ENCODE measurements around the gene PARN. TPM values are rescaled to one million over a fixed set of nuclear protein-coding genes. Genes with fewer than 3 reads are reported as not detected.

The PARN gene
- total and polyA plus RNA-seq, 2 of the 4 experiments (the other 2 are of a cell fraction), result 24.6 to 25.1 TPM

DNA sequence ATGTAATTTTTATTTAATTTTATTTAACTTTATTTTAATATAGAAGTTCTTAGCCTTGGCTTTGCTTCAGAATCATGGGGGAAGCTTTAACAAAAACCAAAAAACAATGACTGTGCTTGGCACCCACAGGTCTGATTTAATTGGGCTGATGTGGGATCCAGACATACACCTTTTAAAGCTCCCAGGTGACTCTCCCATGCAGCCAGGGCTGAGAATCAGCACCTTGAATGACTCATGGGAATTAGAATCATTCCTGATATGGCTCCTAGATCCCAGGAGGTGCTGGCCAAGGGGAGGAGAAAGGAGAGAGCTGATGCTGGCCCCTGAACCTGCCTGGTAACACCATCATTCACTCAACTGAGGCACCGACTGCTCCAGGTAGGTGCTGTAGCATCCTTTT is 240.7 kb downstream of the PARN start:
- Histone ChIP-seq H2AK5ac (ENCODE audit: low read depth, low read length) (no peak overlapping the region), H2AFZ (replicated peaks; ENCODE audit: low read length, poor library complexity) (no peak overlapping the region), H2BK20ac (ENCODE audit: low read depth, low read length) (no peak overlapping the region), H3K23ac (ENCODE audit: low read depth, low read length) (no peak overlapping the region), H3K9me3 (ENCODE audit: control insufficient read depth, insufficient read depth, low read length) (peaks cover 3% of the 10 kb centered on the region; the same call in 1 of the 2 replicates), H3K27ac (ENCODE audit: insufficient read depth, low read length) (no peak overlapping the region), H3K9me1 (ENCODE audit: insufficient read depth, low read length) (no peaks in the 10 kb centered on the region), H3K4me1 (ENCODE audit: control insufficient read depth, insufficient read depth, low read length) (no peaks in the 10 kb centered on the region), H3K4me2 (ENCODE audit: low read depth, low read length) (no peak overlapping the region), H2AK9ac (replicated peaks; ENCODE audit: low read depth, low read length, poor library complexity) (no peak overlapping the region), H3K56ac (ENCODE audit: extremely low read depth, insufficient read depth, low read length) (no peak overlapping the region), H3K27me3 (ENCODE audit: control insufficient read depth, insufficient read depth, low read length) (no peaks in the 10 kb centered on the region), H3K14ac (replicated peaks; ENCODE audit: low read depth, low read length) (no peak overlapping the region), H2BK15ac (ENCODE audit: low read depth, low read length) (no peak overlapping the region), H2BK5ac (ENCODE audit: low read depth, low read length, poor library complexity, severe bottlenecking) (no peak overlapping the region), H3K36me3 (ENCODE audit: control insufficient read depth, insufficient read depth, low read length) (no peaks in the 10 kb centered on the region), H3K4me3 (ENCODE audit: insufficient read depth, low read depth, low read length) (no peak overlapping the region), H2BK120ac (ENCODE audit: low read depth, low read length) (no peak overlapping the region), H3K79me1 (ENCODE audit: low read depth in 1 of 2, low read length in 2 of 2) (no peaks in the 10 kb centered on the region), H4K5ac (ENCODE audit: low read depth, low read length) (no peak overlapping the region), H4K8ac (ENCODE audit: low read depth in 2 of 2, low read length in 2 of 2) (no peak overlapping the region), H4K20me1 (ENCODE audit: insufficient read depth, low read length) (no peaks in the 10 kb centered on the region), H3K4ac (ENCODE audit: low read depth, low read length) (no peak overlapping the region), H4K91ac (ENCODE audit: insufficient read depth, low read depth, low read length) (no peak overlapping the region), H3K9ac (ENCODE audit: low read depth, low read length) (no peak overlapping the region), H3K18ac (ENCODE audit: low read depth, low read length) (no peak overlapping the region)
- no CpG with 5 or more reads among the region's 1 CpG for WGBS, 2 experiments (ENCODE audit: extremely low coverage in 2 of 2, insufficient read length in 1 of 2)
- in situ Hi-C loops (cut with MboI; ENCODE audit: low sequenced_read_pairs) (no loop called here), intact Hi-C loops (cut with micrococcal nuclease) (no loop called here), dilution Hi-C loops (cut with HindIII; ENCODE audit: low sequenced_read_pairs, unreplicated experiment) (no loop called here)
- BruUV-seq (replicated peaks), result no TSS peak
- ChIA-PET CTCF (no interaction called here), POLR2A (ENCODE audit: unreplicated experiment) (no interaction called here)
- DNase-seq (no peak), ATAC-seq (ENCODE audit: low read depth) (no peak)
- no peak for TF ChIP-seq RFX5 (IDR thresholded peaks at IDR 0.05; ENCODE audit: low read depth, low read length)
- TF ChIP-seq, protein P1, sequence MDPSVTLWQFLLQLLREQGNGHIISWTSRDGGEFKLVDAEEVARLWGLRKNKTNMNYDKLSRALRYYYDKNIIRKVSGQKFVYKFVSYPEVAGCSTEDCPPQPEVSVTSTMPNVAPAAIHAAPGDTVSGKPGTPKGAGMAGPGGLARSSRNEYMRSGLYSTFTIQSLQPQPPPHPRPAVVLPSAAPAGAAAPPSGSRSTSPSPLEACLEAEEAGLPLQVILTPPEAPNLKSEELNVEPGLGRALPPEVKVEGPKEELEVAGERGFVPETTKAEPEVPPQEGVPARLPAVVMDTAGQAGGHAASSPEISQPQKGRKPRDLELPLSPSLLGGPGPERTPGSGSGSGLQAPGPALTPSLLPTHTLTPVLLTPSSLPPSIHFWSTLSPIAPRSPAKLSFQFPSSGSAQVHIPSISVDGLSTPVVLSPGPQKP (IDR thresholded peaks at IDR 0.05; ENCODE audit: borderline replicate concordance, low read depth, low read length), result no peak
- no peak for TF ChIP-seq MXI1 (IDR thresholded peaks at IDR 0.05; ENCODE audit: borderline replicate concordance, low read depth, low read length)
- no peak for TF ChIP-seq FOS (IDR thresholded peaks at IDR 0.05; ENCODE audit: low read depth, low read length)
- no peak for TF ChIP-seq NFE2L2 (IDR thresholded peaks at IDR 0.05; ENCODE audit: low read depth, low read length)
- no peak for TF ChIP-seq POLR2A (IDR thresholded peaks at IDR 0.05; ENCODE audit: low read depth, low read length)
- TF ChIP-seq CHD1 (IDR thresholded peaks at IDR 0.05; ENCODE audit: low read depth, low read length), result no peak
- TF ChIP-seq SMC3 (IDR thresholded peaks at IDR 0.05; ENCODE audit: low read depth, low read length), result no peak
- no peak for TF ChIP-seq RCOR1 (IDR thresholded peaks at IDR 0.05; ENCODE audit: insufficient replicate concordance, low read length)
- no peak for TF ChIP-seq MAFK (IDR thresholded peaks at IDR 0.05; ENCODE audit: low read depth, low read length)
- TF ChIP-seq RAD21 (IDR thresholded peaks at IDR 0.05; ENCODE audit: low read length), result no peak
